ENCODE results near the gene SIRT7.

DNA sequence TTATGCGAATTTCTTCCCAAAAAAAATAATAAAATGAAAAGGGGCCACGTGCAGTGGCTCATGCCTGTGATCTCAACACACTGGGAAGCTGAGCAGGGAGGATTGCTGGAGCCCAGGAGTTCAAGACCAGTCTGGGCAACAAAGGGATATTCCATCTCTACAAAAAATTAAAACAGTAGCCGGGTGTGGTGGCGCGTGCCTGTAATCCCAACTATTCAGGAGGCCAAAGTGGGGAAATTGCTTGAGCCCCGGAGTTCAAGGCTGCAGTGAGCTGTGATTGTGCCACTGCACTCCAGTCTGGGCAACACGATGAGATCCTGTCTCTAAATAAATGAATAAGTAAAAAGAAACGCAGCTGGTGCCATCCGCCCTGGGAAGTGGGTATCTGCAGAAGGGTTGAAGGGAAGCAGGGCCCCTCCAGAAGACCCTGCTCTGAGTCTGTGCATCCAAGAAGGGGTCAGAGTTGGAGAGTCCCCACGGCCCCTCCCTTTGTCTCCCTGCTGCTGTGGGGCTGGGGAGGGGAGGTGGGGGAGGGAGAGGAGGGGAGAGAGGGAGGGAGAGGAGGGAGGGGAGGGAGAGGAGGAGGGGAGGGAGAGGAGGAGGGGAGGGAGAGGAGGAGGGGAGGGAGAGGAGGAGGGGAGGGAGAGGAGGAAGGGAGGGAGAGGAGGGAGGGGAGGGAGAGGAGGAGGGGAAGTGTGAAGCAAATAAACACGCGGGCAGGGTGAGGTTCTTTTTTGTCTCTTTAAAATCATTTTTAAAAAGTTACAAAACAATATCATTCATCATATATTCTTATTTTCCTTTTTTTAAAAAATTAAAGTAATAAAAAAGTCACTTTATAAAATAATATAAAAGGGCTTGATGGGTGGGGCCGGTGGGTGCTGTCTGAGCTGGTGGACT lies 34.1 kb upstream of the SIRT7 start:
- TF ChIP-seq, protein P1, sequence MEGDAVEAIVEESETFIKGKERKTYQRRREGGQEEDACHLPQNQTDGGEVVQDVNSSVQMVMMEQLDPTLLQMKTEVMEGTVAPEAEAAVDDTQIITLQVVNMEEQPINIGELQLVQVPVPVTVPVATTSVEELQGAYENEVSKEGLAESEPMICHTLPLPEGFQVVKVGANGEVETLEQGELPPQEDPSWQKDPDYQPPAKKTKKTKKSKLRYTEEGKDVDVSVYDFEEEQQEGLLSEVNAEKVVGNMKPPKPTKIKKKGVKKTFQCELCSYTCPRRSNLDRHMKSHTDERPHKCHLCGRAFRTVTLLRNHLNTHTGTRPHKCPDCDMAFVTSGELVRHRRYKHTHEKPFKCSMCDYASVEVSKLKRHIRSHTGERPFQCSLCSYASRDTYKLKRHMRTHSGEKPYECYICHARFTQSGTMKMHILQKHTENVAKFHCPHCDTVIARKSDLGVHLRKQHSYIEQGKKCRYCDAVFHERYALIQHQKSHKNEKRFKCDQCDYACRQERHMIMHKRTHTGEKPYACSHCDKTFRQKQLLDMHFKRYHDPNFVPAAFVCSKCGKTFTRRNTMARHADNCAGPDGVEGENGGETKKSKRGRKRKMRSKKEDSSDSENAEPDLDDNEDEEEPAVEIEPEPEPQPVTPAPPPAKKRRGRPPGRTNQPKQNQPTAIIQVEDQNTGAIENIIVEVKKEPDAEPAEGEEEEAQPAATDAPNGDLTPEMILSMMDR (conservative IDR thresholded peaks at IDR 0.05; ENCODE audit: low read depth, low read length) = no peak
- no peak for TF ChIP-seq EZH2 (IDR thresholded peaks at IDR 0.05; ENCODE audit: low read length, unreplicated experiment)
- TF ChIP-seq EZH2phosphoT487 (IDR thresholded peaks at IDR 0.05; ENCODE audit: borderline replicate concordance, low read length) = no peak

Measured in PC-3 (cell line).